ENCODE data around the gene DPP8.
"Not testable (repeated sequence)": the region's sequence is repeated elsewhere in the genome, so short reads cannot be mapped to it uniquely, and the experiment has no call there.

The DPP8 gene

GRCh38 chr15:65524226-65524625, 6.7 kb upstream of the DPP8 start:
- no peak for DNase-seq (ENCODE audit: low spot score)

DNA sequence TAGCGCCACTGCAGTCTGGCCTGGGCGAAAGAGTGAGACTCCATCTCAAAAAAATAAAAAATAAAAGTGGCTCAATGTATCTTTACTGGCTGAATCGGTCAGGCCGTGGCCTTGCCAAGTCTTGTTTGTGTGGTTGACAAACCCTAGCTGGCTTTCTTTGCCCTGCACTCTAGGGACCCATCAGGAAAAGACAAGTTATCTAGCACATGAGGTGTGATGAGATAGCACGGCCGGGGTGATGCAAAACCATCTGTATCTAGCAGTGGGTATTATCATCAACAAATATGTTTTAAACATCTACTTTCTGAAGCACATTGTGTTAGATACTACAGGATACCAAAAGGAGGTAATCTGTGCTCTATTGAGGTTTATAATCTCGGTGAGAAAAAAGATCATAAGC, 3.9 kb upstream of the DPP8 start:
- no peak for DNase-seq (ENCODE audit: low spot score)

- no peak for DNase-seq (ENCODE audit: low spot score)
Measured at GRCh38 chr15:65518633-65519285, 1.3 kb upstream of the DPP8 start.

GRCh38 chr15:65517866-65518207, 348 bp upstream of the DPP8 start:
- no peak for DNase-seq (ENCODE audit: low spot score)

DNA sequence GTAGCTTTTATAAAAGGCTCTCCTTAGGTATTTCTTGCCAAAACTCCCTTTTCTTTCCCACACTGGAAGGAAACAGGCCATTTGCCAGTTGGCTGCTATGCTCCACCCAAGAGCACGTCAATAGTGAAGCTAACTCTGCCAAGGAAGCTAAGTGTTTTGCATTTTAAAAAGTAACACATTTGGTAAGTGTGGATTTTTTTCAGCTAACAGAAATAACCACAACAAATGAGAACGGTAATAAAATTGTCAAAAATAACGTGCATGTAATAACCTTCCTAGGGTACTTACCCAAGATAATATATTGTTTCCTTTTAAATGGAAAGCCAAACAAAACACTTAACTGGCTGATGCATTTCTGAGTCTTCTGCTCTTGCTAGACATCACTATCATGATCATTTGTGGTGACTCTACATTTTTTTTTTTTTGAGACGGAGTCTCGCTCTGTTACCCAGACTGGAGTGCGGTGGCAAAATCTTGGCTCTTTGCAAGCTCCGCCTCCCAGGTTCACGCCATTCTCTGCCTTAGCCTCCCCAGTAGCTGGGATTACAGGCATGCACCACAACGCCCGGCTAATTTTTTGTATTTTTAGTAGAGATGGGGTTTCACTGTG, 4.6 kb downstream of the DPP8 start:
- no peak for DNase-seq (ENCODE audit: low spot score)

DNA sequence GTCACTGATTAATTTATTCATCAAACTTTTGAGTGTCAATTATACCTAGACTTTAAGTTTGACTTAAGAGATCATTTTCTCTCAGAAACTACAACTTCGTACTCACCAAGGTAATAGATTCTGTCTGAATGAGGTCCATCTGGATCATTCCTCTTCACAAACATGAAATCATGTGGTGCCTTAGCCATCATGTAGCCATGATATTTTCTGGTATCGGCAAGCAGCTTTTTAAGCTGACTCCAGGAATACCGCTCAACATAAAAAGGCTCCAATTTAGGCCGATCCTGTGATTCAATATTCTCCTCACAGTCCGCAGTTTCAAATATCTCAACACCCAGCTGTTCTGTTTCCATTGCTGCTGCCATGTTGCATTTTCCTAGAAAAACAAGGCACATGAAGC, 5.3 kb downstream of the DPP8 start:
- no peak for DNase-seq (ENCODE audit: low spot score)

DNA sequence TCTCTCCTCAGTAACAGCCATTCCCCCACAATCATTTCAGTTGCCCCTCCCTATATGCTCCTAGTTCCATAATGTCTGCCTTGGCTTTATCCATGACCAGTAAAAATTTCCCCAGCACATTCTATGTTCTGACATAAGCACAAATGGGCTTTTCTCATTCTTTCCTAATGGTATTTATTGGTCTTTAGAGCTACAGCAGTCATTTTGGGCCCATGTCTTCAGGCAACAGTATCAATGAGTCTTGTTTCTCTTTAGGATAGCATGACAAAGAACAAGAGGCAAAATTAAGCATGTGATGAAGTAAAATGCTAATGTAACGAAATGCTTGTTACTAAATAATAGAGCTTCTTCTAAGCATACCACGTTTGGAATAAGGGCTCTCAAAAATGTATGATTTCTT, 8.2 kb downstream of the DPP8 start:
- no peak for DNase-seq (ENCODE audit: low spot score)

- no peak for DNase-seq (ENCODE audit: low spot score)
Measured at GRCh38 chr15:65494076-65494475, 23.4 kb downstream of the DPP8 start.

GRCh38 chr15:65484876-65485275, 32.6 kb downstream of the DPP8 start:
- no peak for DNase-seq (ENCODE audit: low spot score)

DNA sequence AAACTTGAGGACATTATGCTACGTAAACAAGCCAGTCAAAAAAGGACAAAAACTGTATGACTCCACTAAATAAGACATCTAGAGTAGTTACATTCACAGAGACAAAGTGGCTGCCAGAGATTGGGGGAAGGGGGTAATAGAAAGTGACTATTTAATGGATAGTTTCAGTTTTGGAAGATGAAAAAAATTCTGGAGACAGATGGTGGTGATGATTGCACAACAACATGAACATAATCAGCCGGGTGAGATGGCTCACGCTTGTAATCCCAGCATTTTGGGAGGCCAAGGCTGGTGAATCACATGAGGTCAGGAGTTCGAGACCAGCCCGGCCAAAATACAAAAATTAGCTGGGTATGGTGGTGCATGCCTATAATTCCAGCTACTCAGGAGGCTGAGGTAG, 40.6 kb downstream of the DPP8 start:
- DNase-seq (ENCODE audit: low spot score) = no peak

GRCh38 chr15:65470866-65471265, 46.6 kb downstream of the DPP8 start:
- no peak for DNase-seq (ENCODE audit: low spot score)

GRCh38 chr15:65468229-65468909, 49.1 kb downstream of the DPP8 start:
- DNase-seq (ENCODE audit: low spot score) = no peak

DNA sequence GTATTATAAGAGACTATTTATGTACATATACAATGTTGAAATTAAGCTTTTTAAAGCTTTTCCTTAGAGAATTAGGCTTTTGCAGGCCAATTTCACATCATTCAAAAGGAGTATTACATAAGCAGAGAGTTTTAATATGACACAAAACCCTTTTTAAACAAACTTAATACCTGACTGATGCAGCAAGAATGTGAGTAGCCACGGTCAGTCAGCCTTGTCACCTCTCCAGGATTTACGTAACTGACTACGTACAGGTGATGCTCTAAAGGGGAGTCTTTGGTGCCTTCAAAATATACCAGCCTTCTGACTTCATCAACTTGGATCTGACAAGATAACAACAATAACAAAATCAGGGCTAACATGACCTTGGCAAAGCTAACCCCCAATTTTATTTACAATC, 50.6 kb downstream of the DPP8 start:
- no peak for DNase-seq (ENCODE audit: low spot score)

DNA sequence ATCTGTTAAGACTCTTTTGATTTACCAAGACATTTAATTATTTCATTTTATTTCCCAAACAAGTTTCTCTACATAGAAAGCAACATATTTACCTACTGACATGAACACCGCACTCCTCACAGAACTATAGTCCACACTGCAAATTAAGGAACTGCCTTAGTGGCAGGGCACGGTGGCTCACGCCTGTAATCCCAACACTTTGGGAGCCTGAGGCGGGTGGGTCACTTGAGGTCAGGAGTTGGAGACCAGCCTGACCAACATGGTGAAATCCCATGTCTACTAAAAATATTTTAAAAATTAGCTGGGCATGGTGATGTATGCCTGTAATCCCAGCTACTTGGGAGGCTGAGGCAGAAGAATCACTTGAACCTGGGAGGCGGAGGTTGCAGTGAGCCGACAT, 54.4 kb downstream of the DPP8 start:
- not testable (repeated sequence) for DNase-seq (ENCODE audit: low spot score)

DNA sequence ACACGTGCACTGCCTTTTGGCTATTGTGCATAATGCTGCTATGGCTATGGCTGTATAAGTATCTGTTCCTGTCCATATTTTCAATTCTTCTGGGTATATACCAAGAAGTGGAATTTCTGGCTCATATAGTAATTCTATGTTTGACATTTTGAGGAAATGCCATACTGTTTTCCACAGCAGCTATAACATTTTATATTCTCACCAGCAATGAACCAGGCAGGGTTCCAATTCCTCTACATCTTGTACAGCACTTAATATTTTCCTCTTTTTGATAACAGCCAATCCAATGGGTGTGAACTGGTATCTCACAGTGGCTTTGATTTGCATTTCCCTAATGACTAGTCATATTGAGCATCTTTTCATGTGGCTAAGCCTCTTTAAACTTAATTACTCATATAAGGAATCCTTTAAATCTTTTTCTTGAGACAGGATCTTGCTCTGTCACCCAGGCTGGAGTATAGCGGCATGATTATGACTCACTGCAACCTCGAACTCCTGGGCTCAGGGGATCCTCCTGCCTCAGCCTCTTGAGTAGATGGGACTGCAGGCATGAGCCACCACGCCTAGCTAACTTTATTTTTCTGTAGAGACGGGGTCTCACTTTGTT, 56.6 kb downstream of the DPP8 start:
- no peak for DNase-seq (ENCODE audit: low spot score)

- DNase-seq (ENCODE audit: low spot score) = peak; percentile 14
Measured at GRCh38 chr15:65455256-65455655, 62.2 kb downstream of the DPP8 start.

- DNase-seq (ENCODE audit: low spot score) = no peak
Measured at GRCh38 chr15:65451989-65452388, 65.5 kb downstream of the DPP8 start.

DNA sequence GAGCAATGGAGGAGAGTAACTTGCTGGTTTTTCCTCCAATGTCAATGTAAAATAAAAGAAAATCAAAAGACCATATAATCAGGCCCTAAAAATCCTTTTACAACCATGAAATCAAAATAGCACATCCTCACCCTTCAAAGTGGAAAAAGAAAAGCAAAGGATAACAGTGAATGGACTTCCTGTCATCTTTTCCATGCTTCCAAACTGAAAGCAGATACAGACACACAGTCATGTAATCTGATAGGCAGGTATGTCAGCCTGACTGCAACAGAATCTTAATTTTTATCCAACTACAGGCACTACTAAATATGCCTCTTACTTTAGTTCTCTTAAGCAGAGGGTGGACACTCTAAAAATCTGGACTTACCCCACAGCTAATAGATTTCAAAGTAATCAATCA, 66.9 kb downstream of the DPP8 start:
- DNase-seq (ENCODE audit: low spot score) = no peak

DNA sequence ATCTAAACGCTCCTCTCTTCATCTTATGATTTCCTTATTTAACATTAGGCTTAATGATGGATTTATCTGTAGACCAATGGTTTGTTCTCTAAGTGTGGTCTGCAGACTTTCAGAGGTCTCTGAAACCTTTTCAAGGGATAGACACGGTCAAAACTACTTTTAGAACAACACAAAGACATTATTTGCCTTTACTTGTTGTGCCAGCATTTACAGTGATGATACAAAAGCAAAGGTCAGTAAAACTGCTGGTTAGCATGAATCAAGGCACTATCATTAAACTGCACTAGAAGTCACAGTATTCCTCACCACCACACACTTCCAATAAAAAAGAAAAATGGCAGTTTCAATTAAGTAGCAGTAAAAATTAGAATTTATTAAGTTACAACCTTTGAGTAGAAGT, 70.3 kb downstream of the DPP8 start:
- no peak for DNase-seq (ENCODE audit: low spot score)

DNA sequence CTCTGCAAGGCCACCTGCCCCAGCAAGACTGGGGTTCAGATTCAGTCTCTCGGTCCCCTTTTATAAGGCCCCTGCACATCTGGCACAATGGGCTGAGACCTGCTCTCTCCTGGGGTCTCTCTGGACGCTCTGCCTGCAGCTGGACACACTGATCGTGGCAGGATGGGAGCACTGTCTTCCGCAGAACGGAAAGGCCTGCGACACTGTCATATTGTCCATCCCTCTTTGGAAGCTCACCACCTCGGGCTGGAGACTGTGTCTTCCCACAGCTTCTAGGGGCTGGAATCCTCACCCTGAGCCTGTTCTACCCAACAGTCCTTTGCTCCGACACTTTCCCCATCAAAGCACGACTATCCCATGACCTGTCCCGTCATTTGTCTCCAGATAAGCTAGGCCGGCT, 83.3 kb downstream of the DPP8 start:
- no peak for DNase-seq (ENCODE audit: low spot score)

GRCh38 chr15:65431731-65432130, 85.8 kb downstream of the DPP8 start:
- no peak for DNase-seq (ENCODE audit: low spot score)

DNA sequence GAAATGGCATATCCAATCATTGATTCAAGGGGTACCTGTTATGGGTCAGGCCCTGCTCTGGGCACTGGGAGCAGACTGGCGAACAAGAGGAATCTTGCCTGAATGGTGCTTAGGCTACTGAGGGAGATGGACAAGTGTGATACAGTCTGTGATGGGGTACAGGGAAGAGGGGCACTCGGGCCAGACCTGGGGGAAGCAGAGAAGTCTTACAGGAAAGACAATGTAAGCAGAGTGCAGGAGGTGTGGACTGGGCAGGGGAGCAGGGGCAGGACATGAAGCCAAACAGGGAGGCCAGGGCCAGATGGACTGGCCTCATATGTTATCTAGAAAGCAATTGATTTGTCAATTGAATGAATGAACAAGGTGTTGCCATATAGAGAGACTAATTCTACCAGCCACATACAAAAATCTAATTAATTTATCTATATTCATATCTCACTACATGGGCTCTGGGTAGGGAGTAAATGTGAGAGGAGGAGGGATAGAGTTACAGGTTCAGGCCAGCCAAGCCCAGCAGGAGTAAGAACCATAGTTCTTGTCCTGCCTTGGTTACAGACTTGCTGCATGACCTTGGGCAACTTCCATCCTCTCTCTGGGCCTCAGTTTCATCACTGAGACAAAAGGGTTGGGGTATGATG, 91.2 kb downstream of the DPP8 start:
- DNase-seq (ENCODE audit: low spot score) = no peak

DNA sequence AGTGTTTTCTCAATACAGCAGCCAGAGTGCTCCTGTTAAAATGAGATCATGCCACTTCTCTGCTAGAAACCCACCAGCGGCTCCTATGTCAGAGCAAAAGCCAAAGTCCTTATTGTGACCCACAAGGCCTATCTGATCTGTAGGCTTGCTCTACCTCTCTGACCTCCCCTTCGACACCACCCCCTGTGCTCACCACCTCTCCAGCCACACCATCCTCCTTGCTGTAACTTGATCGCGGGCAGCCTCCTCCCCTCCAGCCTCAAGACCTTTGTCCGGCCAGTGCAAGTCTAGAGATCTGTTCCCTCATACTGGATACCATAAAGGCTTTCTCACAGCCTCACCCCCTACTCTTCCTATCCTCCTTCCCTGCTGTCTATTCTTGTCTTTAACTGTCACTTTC, 92.8 kb downstream of the DPP8 start:
- DNase-seq (ENCODE audit: low spot score) = no peak
